Midbrain (tissue), 1 donor: ENCODE results near the gene HOXD9.

ENCODE experiments used
- DNase-seq: peaks from one replicate; lab custom pipeline; 2025; lab: John Stamatoyannopoulos, UW

Gene HOXD9

DNA sequence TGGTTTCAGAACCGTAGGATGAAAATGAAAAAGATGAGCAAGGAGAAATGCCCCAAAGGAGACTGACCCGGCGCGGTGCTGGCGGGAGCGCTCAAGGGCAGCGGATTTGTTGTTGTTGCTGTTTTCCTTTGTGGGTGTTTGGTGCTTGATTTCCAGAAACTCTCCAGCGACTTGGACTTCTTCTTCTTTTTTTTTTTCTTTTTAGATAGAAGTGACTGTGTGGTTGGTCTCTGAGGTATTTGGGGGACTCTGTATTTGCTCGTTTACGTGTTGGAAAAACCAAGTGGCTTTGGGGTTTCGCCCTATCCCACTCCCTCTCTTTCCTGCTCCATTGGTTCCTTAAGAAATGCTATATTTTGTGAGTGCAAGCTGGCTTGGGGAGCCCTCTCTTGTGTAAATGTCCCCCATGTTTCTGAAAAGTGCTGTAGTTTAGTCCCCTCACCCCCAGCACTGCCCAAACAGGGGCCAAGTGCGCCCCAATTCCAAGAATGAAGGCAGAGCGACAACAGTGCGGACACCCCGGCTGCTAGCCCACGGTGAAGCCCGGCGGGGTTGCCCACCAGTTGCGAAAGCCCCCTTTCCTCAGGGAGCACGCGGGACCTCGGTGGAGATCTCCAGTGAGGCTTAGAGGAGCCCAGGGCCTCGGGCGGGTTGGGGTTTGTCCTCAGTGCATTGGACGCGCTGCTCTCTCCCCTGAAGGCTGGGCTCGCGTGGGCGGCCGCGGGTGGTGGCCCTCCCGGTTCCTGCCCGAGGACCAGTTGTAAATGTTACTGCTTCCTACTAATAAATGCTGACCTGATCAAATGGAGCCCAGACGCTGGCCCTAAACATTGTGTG lies 1.8 kb downstream of the HOXD9 start:
- no peak for DNase-seq

DNA sequence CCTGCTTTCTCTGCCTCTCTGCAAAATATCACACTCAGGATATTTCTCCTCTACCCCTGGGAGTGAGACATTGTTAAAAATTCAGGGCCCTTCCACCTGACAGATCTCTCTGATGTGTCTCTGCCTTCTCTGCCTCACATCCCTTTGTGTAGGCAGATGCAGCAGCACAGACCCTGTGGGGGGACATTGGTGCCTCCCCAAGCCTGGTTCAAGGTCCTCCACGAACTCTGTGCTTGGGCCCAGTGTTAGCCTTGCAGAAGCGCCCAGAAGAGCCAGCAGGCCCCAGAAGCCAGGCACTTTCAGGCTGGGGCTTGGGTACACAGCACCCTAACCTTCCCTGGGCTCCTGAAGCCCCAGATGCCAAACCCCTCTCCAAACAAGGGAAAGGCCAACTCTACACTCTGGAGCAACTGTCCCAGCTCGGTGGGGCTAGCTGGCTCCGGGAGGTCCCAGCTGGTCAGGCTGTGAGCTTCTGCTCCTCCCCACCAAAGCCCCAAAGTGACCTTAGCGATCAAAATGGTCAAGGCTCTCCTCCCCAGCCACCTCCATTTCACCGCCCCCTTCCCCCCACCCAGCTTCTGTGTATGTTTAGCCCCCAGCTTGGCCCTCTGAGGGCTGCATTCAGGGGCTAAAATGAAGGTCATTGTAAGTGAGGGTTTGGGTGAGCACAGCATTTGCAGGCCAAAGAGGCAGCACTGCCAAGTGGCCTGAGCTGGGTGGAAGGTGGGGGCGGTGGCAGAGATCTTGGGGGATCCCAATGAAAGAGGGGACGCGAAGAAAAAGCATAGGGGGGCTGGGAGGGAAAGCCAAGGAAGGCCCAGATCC lies 2.6 kb downstream of the HOXD9 start:
- DNase-seq: no peak

DNA sequence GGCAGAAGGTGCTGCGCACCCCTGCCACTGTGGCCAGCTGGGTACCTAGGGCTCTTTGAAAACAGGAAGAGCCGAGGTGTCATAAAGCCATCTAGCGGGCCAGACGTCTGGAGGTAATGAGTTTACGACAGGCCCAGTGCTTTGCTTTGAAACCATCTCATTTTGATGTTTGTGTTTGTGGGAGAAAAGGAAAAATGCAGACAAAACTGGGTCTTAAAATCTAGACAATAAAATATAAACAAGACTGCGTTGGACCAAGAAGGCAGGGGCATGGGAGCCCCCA lies 3.2 kb downstream of the HOXD9 start:
- no peak for DNase-seq

DNA sequence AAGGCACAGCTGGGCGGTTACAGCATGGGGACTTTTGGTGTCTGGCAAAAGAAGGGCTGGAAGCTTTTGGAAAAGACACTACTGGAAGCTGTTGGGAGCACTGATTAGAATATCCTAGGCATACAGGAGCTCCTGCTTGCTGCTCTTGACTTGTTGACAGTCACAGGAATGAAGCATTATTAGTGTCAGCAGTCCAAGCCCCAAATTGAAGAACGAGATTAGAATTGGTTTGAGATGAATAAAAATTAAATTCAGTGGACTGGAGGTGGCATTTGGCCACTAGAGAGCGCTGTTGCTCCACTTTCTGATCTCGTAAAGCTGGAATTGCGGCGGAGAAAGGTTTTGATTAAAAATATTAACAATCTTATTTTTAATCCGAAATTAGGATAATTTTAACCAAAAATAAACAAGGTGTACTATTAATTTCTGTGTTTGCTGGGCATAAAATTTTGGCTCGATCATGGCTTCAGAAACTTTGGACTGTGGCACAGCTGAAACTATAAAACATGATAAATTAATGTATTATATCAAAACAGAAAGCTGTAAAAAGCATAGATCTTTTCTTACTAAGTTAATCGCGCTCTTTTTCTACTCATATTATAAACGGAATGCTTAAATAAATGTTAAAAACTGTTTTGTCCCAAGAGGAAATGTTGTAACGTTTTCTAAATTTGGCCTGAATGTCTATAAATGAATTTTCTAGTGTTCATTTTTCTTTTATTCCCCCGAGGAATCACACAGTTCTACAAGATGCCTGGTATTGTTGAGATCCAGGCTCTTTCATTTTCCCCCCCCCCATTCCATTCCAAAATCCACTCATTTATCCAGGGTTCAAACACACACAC lies 4.6 kb downstream of the HOXD9 start:
- peak; percentile 71 for DNase-seq

DNA sequence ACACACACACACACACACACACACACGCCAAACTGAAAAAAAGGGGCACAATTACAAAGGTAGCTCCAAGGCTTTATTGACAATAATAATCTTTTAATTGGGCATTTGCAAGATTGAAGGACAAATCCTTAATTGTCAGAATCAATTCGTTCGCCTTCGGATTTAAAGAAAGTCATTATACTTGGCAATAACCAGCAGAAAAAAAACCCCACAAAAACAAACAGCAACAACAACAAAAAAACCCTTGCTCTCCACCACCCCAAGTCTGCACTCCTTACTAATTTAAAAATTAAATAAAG lies 5.2 kb downstream of the HOXD9 start:
- DNase-seq: no peak

DNA sequence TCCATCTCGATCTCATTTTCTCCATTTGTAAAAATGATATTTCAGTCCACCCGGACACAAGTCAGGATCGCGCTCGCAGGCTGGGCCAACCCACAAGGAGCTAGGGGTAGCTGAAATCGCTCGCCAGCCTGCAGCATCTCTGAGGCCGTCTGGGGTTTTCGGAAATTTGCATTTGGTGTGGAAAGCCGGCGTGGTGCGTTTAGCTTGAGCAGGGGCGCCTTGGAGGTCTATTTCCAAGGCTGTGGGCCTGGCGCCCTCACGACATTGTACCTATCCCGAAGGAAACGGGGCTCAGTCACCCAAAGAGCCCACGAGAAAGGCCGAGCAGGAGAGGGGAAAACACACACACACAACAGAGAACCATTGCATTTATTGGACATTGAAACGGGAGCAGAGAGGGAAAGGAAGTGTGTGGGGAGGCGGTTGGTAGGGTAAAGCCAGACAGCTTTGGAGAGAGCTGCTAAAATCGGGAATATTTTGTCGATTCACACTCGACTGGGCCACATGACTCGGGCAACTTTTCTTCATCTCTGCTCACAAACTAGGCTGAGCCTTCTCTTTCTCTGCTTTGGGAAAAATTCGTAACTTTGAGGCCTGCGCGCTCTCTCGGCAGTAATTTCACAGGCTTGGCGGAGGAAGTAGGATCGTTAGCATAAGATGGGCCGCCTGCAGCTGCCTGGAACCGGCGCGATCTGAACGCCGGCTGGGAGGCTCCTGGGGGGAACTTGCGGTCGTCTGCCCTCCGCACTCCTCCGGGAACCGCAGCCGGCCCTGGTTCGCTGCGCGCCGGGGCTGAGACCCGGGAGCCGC lies 5.9 kb downstream of the HOXD9 start:
- DNase-seq: no peak

DNA sequence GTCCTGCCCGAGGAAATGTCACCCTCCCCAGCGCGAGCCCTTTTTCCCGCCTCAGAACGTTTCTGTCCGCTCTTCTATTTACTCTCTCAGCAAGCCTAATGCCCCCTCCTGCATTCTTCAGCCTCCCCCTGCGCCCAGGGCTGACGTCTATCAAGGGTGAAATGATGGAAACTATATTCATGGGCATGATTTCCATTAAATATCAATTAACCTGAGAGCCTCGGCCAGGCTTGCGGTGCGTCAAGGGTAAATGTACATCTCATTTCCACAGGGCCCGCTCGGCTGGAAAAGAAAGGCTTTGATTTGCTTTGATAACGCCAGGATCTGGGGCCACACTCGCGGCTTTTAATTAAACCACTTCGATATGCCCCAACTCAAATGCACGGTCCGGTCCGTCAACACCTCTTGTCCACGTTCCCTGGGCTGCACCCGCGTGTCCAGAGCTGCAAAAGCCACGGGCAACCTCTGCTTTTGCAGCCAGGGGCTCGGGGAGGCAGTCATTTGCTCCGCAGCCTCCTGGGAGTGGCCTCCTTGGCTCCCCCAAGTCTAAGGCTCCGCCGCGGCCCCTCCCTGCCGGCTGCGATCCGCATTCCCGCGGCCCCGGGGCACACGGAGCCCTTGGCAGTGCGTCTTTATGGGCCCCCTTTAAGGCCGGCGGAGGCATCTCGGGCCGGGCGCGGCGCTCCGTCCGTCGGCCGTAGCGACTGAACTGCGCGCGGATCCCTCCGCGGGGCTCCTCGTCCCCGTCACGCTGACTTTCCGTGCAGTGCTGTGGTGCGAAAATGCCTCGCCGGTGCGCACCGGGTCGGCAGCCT lies 6.7 kb downstream of the HOXD9 start, which contains the start of gene HOXD8:
Gene HOXD8, plus strand, starts transcription at position 724 of the 815 bp plus-strand sequence. CDS start 662 bp downstream, outside the sequence.
- DNase-seq: no peak

DNA sequence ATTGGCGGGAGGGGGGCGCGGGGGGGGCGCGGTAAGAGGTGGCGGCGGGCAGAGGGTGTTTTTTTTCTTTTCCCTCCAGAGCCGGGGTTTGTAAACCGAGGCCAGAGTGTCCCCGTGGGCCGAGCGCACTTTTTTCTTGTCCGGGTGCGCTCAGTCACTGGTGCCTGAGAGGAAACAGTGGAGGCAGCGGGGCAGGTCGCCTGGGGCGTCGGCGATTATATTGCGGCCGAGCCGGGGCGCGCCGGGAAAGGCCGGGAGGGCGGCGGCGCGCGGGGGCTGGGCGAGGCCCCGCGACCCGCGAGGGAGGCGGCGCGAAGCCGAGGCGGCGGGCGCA lies 7.3 kb downstream of the HOXD9 start:
- DNase-seq: no peak

DNA sequence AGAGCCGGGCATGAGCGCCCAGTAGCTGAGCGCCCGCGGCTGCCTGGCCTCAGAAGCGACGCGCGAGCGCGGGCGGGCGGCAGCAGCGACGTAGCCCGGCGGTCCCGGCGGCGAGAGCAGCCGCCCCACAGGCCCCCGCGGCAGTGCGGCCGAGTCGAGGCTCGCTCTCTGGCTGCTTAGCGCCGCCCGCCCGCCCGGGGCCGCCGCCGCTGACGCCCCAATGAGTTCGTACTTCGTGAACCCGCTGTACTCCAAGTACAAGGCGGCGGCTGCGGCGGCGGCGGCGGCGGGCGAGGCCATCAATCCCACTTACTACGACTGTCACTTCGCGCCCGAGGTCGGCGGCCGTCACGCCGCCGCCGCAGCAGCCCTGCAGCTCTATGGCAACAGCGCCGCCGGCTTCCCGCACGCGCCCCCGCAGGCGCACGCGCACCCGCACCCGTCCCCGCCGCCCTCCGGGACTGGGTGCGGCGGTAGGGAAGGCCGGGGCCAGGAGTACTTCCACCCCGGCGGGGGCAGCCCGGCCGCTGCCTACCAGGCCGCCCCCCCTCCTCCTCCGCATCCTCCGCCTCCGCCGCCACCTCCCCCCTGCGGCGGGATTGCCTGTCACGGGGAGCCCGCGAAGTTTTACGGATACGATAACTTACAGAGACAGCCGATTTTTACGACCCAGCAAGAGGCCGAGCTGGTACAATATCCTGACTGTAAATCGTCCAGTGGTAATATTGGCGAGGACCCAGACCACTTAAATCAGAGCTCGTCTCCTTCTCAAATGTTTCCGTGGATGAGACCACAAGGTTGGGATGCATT lies 7.8 kb downstream of the HOXD9 start:
- DNase-seq: no peak

DNA sequence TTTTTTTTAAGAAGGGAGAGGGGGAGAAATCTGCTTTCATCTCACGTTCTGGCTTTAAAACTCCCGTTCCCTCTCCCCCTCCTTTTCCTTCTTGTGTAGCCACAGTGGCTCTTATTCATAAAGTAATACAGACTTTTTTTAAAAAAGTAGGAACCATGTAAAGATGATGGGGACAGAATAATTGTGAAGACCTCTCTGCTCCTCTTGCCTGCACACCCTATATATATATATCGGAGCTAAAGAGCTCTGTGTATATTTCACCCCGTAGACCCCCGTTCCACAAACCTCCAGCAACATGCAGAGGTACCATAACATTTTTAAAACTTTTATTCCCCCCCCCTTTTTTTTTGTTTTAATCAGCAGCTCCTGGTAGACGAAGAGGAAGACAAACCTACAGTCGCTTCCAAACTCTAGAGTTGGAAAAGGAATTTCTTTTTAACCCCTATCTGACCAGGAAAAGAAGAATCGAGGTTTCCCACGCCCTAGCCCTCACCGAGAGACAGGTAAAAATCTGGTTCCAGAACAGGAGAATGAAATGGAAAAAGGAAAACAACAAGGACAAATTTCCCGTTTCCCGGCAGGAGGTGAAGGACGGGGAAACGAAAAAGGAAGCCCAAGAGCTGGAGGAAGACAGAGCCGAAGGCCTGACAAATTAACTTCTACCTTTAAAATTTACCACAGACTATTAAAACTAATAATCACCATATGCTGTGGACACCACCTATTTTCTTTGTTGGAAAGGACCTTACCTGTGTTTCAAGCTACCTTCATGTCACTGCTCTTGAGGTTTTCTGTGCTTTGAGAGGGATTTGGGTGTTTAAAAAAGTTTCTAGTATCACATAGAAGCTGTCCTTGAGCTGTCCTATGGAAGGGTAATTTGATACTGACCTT lies 8.7 kb downstream of the HOXD9 start:
- DNase-seq: no peak

DNA sequence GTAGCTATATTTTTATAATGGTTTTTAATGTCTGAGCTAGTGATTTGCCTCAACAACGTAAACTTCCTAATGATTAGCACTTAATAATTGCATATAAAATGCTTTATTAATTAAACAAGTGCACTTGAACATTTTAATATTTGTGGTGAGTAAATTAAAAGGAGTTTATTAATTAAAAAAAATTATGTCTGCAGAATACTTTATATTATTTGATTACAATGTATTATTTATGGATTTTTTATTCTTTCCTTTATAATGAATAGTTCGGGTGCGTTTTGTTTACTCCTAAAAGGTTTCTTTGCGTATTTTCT lies 9.3 kb downstream of the HOXD9 start:
- DNase-seq: no peak

DNA sequence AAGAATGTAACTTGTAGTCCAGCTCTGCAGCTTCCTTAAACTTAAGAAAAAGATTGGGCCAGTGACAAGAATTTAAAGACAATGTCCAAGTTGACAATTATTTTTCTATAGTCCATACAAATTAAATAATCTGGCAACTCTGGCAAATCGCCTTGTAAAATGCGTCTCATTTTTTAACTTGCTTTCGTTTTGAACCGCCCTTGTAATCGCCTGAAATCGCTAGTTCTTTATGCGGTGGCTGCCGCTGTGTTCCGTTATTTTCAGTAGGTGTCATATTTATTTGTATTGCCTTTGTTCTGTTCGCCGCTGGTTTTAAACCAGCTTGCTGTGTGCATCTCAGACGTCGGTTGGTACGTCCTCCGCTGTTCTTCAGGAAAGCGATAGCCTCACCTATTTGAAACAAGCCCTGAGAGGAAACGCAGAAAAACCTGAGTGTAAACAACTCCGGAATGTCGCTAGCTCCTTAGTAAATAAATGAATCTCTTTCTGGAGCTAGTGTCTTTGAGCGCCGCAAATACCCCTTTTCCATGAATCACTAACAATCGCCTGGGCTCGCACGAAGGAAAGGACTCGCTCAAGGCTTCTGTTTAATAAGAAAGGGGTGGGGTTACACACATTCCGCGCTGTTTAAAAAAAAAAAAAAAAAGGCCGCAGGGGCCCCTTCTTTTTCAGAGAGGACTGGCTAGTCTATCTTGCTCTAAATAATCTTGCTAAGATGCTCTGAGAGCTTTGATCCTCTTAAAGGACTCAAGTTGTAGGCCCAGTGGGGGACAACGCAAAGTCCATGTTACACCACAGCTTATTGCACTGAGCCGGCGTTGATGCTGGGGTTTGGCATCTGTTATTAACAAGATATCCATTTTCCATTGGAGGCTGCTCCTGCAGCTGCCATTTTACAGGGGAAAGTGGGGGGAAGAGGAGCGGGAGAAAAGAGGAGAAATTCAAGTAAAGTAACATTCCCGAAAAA lies 10.0 kb downstream of the HOXD9 start:
- DNase-seq: no peak

DNA sequence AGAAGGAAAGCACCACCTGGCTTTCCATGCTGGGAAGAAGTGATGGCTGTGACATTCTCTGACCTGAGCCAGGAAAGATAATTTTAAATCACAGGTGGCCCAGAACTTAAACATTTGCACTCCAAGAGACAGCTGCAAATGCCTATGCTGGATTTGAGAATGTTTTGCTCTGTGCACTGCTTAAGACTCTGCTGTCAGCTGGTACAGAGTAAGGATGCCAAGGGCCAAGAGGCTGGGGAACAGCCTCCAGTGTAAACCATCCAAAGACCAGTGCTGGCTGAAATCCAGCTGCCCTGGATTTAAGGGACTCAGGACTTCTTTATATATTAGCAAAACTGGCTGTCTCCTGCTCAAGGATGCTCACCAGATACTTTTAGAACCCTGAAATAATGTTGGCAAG lies 10.9 kb downstream of the HOXD9 start:
- no peak for DNase-seq

DNA sequence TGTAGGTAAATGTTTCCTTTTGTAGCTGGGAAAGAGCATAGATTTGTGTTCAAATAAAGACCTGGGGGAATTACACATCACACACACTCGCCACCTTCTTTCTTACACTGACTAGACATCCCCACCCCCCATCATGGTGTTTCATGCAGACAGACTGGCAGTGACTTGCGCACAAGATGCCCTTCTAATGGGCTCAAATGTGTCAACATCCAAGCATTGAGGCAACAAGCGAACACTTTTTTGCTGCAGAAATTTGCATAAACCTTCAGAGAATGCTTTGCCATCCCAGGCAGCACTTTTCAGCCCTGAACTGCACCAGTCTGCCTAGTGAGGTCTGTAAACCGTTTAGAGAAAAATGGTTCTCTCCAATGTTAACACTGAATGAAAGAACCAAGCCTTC lies 11.5 kb downstream of the HOXD9 start:
- DNase-seq: no peak

DNA sequence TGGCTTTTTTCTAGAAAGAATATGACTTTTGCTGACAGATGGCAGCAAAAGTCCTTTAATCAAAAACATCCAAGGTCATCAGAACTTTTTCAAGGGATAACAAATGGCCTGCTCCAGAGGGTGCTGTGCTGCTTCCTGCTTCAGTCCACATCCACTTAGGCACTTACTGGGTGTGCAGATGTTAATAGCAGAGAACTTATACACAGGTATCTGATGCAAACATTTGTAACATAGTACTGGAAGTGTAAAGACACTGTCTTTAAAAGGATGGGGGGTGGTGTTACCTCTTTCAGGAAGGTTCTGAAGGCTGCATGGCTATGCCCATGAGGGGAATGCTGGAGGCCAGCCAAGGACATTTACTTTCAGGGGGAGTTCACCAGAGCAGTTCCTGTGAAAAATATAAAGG lies 12.5 kb downstream of the HOXD9 start:
- no peak for DNase-seq

DNA sequence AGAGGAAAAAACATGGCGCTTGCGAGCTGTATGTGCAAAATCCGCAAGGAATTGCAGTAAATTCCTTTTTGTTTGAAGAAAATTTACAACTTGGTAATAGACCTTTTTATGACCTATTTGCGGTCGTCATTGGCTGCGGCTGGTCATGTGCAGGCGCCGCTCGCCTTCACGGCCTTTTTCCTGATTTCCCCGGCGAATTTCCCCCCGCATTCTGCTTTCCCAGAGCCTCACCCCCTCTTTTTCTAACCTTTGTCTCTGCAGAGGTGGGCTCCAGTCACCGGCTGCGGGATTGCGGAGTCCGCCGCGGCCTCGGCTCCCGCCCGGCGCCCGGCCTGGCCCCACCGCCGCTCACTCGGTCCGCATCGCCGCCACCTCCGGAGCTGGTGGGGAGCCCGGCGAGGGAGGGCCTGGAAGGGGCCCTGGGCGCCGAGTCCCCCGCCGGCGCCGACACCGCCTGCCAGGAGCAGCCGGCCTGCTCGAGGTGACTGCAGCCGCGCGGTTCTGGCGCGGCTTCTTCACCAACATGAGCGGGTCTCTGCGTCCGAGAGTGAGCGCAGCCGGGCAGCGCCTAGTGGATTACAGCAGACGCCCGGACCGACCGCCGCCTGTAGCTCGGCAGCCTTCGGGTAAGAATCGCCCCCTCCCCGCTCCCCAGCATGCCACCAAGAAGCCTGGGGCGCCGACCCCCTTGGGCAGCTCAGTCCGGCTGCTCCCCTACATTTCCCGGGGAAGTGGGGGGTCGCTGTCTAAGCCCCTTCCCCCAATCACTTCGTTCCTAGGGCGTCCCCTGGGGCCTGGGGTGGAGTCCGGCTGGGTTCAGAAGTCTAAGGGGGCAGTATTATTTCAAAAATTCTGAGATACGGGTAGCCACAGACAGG lies 14.1 kb downstream of the HOXD9 start:
- no peak for DNase-seq

DNA sequence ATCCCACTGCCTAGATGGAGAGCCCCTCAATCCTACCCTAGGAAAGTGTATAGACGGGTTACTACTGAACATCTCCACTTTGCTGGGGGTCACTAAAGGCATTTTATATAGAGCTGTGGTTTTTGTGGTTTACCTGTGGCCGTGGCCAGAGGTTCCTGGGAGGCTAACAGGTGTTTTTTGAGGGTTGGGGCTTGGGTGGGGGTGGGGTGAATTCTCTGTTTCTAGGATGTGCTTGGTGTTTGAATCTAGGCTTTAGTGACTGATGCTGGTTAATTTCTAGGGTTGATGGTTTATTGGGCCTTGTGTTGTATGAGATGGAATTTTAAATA lies 14.7 kb downstream of the HOXD9 start:
- no peak for DNase-seq
